HEK293 (cell line): Measurements from ENCODE around the gene SMAD2.

ENCODE experiments used
- CTCF ChIA-PET: fragments of 350-600 bp; formaldehyde crosslinking; extraction: SDS; loops from one replicate; lab custom pipeline; 2021; ENCODE audit warnings: antibody characterized with exemption; lab: Yijun Ruan, JAX
- POLR2A ChIA-PET: fragments of 300-600 bp; formaldehyde crosslinking; extraction: SDS; loops from one replicate; lab custom pipeline; 2020; ENCODE audit warnings: antibody characterized with exemption, inconsistent platforms; lab: Yijun Ruan, JAX
- H3K27ac ChIP-seq: fragments of 200-500 bp; sonication (Bioruptor generic); 2 replicates; pipeline ENCODE4 v1.5.1; 2014; ENCODE audit warnings: low read depth, low read length, control low read depth, inconsistent platforms; ENCODE audit errors: extremely low read depth
- H3K36me3 ChIP-seq, 2 experiments: fragments of 200-500 bp in 1 of 2; sonication (Bioruptor generic) in 1 of 2; 1 replicate in 1 of 2; 2 replicates in 1 of 2; pipeline ENCODE4 v1.5.1; 2014 to 2017; ENCODE audit warnings: inconsistent platforms in 2 of 2, low read length in 2 of 2; ENCODE audit not compliant: control insufficient read depth in 2 of 2, insufficient read depth in 1 of 2
- H3K4me1 ChIP-seq: fragments of 200-500 bp; sonication (Bioruptor generic); 2 replicates; pipeline ENCODE4 v1.5.1; 2014; ENCODE audit warnings: mild to moderate bottlenecking, low read length, inconsistent platforms; ENCODE audit not compliant: control insufficient read depth, insufficient read depth
- H3K4me3 ChIP-seq: 2 replicates; pipeline ENCODE4 v1.5.1; 2011; ENCODE audit warnings: low read depth, mild to moderate bottlenecking, control low read depth, low read length, moderate library complexity
- H3K9me3 ChIP-seq: fragments of 200-500 bp; sonication (Bioruptor generic); 2 replicates; pipeline ENCODE4 v1.5.1; 2014; ENCODE audit warnings: low read depth, low read length, inconsistent platforms; ENCODE audit not compliant: control insufficient read depth, insufficient read depth
- FEZF1 ChIP-seq: fragments of 450-650 bp; formaldehyde crosslinking; IDR thresholded peaks from 2 replicates; pipeline ENCODE4 v1.5.1; 2016; ENCODE audit warnings: missing biosample characterization, missing genetic modification characterization
- MYNN ChIP-seq: fragments of 450-650 bp; formaldehyde crosslinking; IDR thresholded peaks from 2 replicates; pipeline ENCODE4 v1.5.1; 2016; ENCODE audit warnings: missing biosample characterization, missing genetic modification characterization, borderline replicate concordance
- MZF1 ChIP-seq: fragments of 450-650 bp; formaldehyde crosslinking; IDR thresholded peaks from 2 replicates; pipeline ENCODE4 v1.5.1; 2017; ENCODE audit warnings: missing biosample characterization, missing genetic modification characterization, borderline replicate concordance
- OVOL3 ChIP-seq: fragments of 450-650 bp; formaldehyde crosslinking; IDR thresholded peaks from 2 replicates; pipeline ENCODE4 v1.5.1; 2016; ENCODE audit warnings: missing biosample characterization, missing genetic modification characterization
- SETDB1 ChIP-seq: IDR thresholded peaks from one replicate; pipeline ENCODE4 v1.6.1; 2017; ENCODE audit warnings: mild to moderate bottlenecking, low read length, moderate library complexity, mixed read lengths; ENCODE audit not compliant: insufficient read length
- ZBTB1 ChIP-seq: fragments of 450-650 bp; formaldehyde crosslinking; IDR thresholded peaks from 2 replicates; pipeline ENCODE4 v1.5.1; 2016; ENCODE audit warnings: missing biosample characterization, missing genetic modification characterization
- ZIC2 ChIP-seq: fragments of 450-650 bp; formaldehyde crosslinking; IDR thresholded peaks from 2 replicates; pipeline ENCODE4 v1.5.1; 2016; ENCODE audit warnings: missing biosample characterization, missing genetic modification characterization
- ZNF292 ChIP-seq: fragments of 450-650 bp; formaldehyde crosslinking; IDR thresholded peaks from 2 replicates; pipeline ENCODE4 v1.5.1; 2016; ENCODE audit warnings: low read depth, missing biosample characterization, missing genetic modification characterization, borderline replicate concordance
- ZNF426 ChIP-seq: fragments of 450-650 bp; formaldehyde crosslinking; IDR thresholded peaks from 2 replicates; pipeline ENCODE4 v1.5.1; 2017; ENCODE audit warnings: missing biosample characterization, missing genetic modification characterization, mild to moderate bottlenecking, inconsistent platforms, moderate library complexity
- ZNF558 ChIP-seq: fragments of 450-650 bp; formaldehyde crosslinking; IDR thresholded peaks from 2 replicates; pipeline ENCODE4 v1.5.1; 2016; ENCODE audit warnings: missing biosample characterization, missing genetic modification characterization
- ZNF561 ChIP-seq: fragments of 450-650 bp; IDR thresholded peaks from 2 replicates; pipeline ENCODE4 v1.5.1; 2018; ENCODE audit warnings: missing biosample characterization, missing genetic modification characterization, borderline replicate concordance
- ZNF654 ChIP-seq: fragments of 450-650 bp; formaldehyde crosslinking; IDR thresholded peaks from 2 replicates; pipeline ENCODE4 v1.5.1; 2016; ENCODE audit warnings: low read depth, missing biosample characterization, missing genetic modification characterization
- ZNF785 ChIP-seq: fragments of 450-650 bp; formaldehyde crosslinking; IDR thresholded peaks from 2 replicates; pipeline ENCODE4 v1.5.1; 2016; ENCODE audit warnings: missing biosample characterization, missing genetic modification characterization
- TF ChIP-seq, protein P1 (sequence below): fragments of 450-650 bp; formaldehyde crosslinking; IDR thresholded peaks from 2 replicates; pipeline ENCODE4 v1.5.1; 2016; ENCODE audit warnings: missing biosample characterization, missing genetic modification characterization
- TF ChIP-seq, protein P2 (sequence below): fragments of 450-650 bp; formaldehyde crosslinking; IDR thresholded peaks from 2 replicates; pipeline ENCODE4 v1.5.1; 2016; ENCODE audit warnings: missing biosample characterization, missing genetic modification characterization
- TF ChIP-seq, protein P3 (sequence below): fragments of 450-650 bp; formaldehyde crosslinking; IDR thresholded peaks from 2 replicates; pipeline ENCODE4 v1.5.1; 2016; ENCODE audit warnings: missing biosample characterization, missing genetic modification characterization, borderline replicate concordance

SMAD2 gene

DNA sequence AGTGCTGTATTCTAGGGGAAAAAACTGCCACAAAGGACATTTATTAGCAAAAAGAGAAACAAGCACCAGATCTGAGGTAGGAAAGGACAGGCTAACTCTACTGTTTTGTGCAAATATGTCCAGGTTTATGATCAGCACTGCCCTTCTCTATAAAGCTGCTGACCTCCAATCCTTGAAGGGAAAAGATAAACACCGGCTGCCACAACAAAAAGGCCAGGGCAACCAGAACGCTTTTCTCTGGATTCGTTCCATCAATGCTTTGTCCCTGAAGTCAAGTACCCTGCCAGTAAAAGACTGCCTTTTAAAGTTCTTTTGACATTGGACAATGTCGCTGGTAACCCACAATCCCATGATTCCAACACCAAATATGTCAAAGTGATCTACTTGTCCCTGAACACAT lies 21.0 kb downstream of the SMAD2 start:
- CTCF ChIA-PET: no interaction called here
- H3K36me3 ChIP-seq: peaks cover 0 to 4% of the 10 kb centered on the region in 2 experiments; a peak in 2 of 3 replicates
- TF ChIP-seq MZF1 (tag by site-specific recombination) (no peak), FEZF1 (tag by site-specific recombination) (peak; percentile 27; the same call in 1 of the 2 replicates)
- H3K4me1 ChIP-seq: peaks cover 11% of the 10 kb centered on the region; the same call in 1 of the 2 replicates
- no peak overlapping the region for H3K27ac ChIP-seq
- POLR2A ChIA-PET: no interaction called here
- H3K9me3 ChIP-seq: peaks cover 7% of the 10 kb centered on the region
- H3K4me3 ChIP-seq: no peak overlapping the region

DNA sequence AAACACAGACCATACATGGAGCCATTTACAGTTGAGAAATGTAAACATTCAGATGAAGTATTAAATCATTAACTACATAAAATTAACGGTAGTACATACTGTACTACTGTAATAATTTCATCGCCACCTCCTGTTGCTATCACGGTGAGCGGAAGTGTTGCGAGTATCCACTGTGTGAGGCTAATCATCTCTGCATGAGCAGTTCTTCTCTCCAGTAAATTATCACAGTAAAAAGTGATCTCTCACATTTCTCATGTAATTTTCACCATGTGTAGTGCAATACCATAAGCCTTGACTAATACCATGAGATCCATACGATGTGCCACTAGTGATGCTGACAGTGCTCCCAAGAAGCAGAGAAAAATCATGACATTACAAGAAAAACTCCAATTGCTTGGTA lies 21.9 kb downstream of the SMAD2 start:
- CTCF ChIA-PET: no interaction called here
- Histone ChIP-seq H3K27ac (no peak overlapping the region), H3K4me1 (peaks cover 11% of the 10 kb centered on the region; the same call in 1 of the 2 replicates), H3K4me3 (no peak overlapping the region), H3K36me3 (peaks cover 0 to 4% of the 10 kb centered on the region in 2 experiments; a peak in 2 of 3 replicates), H3K9me3 (peaks cover 7% of the 10 kb centered on the region)
- TF ChIP-seq ZNF558 (tag by site-specific recombination) (peak; percentile 53; the same call in 1 of the 2 replicates), ZNF426 (tag by site-specific recombination) (no peak)
- POLR2A ChIA-PET: interaction anchor here (0.6 kb wide), 1 partner anchor 905 kb away, joined by 3 read pairs; no protein-coding TSS in a partner anchor

DNA sequence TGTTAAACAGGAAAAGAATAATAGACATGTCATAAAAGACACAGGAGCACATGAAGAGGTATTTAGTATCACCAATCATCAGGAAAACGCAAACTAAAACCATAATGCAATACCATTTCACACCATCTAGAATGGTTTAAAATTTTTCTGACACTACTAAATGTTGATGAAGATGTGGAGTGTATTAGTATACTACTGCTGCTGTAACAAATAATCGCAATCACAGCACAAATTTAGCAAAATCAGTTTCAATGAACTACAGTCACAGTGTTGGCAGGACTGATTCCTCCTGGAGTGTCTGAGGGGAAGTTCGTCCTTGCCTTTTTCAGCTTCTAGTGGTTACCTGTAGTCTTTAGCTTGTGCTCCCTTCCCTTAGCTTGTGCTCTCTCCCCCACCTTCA lies 24.1 kb downstream of the SMAD2 start:
- CTCF ChIA-PET: interaction anchor here (0.6 to 0.8 kb wide), 2 partner anchors 19 to 28 kb away, joined by 3 to 6 read pairs; no protein-coding TSS in a partner anchor

DNA sequence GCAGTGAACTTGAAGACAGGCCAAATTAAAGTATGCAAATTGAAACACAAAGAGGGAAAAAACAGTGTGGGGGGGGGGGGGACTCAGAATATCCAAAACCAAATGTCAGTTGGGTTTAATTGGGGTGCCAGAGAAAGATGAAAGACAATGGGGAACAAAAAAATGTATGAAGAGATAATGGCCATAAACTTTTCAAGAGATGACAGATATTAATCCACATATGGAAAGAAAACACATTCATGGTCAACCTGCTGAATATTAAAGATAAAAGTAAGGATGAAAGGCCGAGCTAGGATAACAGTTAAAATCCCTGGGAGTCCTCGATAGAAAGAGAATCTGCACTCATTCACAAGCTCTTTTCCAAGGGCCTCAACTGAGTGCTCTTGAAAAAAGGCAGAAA lies 26.6 kb downstream of the SMAD2 start:
- Histone ChIP-seq H3K4me3 (no peak overlapping the region), H3K9me3 (peaks cover 7% of the 10 kb centered on the region), H3K4me1 (peaks cover 10% of the 10 kb centered on the region), H3K27ac (no peak overlapping the region), H3K36me3 (peaks cover 0 to 4% of the 10 kb centered on the region in 2 experiments; a peak in 1 of 3 replicates)
- ChIA-PET POLR2A (no interaction called here), CTCF (interaction anchor here (0.5 kb wide), 1 partner anchor 33 kb away, joined by 3 read pairs; no protein-coding TSS in a partner anchor)
- no peak for TF ChIP-seq ZNF292 (tag by site-specific recombination)
- no peak for TF ChIP-seq ZIC2 (tag by site-specific recombination)
- TF ChIP-seq ZNF558 (tag by site-specific recombination): peak; percentile 96
- no peak for TF ChIP-seq ZNF561
- TF ChIP-seq, protein P1, sequence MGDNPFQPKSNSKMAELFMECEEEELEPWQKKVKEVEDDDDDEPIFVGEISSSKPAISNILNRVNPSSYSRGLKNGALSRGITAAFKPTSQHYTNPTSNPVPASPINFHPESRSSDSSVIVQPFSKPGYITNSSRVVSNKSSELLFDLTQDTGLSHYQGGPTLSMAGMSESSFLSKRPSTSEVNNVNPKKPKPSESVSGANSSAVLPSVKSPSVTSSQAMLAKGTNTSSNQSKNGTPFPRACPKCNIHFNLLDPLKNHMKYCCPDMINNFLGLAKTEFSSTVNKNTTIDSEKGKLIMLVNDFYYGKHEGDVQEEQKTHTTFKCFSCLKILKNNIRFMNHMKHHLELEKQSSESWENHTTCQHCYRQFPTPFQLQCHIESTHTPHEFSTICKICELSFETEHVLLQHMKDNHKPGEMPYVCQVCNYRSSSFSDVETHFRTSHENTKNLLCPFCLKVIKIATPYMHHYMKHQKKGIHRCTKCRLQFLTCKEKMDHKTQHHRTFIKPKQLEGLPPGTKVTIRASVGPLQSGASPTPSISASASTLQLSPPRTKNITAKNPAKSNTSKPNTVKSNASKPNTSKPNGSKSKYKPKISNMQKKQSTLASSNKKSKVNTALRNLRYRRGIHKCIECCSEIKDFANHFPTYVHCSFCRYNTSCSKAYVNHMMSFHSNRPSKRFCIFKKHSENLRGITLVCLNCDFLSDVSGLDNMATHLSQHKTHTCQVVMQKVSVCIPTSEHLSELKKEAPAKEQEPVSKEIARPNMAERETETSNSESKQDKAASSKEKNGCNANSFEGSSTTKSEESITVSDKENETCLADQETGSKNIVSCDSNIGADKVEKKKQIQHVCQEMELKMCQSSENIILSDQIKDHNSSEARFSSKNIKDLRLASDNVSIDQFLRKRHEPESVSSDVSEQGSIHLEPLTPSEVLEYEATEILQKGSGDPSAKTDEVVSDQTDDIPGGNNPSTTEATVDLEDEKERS: no peak
- no peak for TF ChIP-seq MYNN (tag by site-specific recombination)
- TF ChIP-seq, protein P2, sequence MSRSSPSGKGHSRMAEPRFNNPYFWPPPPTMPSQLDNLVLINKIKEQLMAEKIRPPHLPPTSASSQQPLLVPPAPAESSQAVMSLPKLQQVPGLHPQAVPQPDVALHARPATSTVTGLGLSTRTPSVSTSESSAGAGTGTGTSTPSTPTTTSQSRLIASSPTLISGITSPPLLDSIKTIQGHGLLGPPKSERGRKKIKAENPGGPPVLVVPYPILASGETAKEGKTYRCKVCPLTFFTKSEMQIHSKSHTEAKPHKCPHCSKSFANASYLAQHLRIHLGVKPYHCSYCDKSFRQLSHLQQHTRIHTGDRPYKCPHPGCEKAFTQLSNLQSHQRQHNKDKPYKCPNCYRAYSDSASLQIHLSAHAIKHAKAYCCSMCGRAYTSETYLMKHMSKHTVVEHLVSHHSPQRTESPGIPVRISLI (tag by site-specific recombination): no peak

More for the DNA sequence above, 24.1 kb downstream of the SMAD2 start:
- POLR2A ChIA-PET: no interaction called here
- H3K4me3 ChIP-seq: no peak overlapping the region
- TF ChIP-seq ZNF654 (tag by site-specific recombination): no peak
- TF ChIP-seq ZNF785: no peak
- no peak for TF ChIP-seq OVOL3 (tag by site-specific recombination)
- TF ChIP-seq SETDB1: peak; percentile 33
- TF ChIP-seq, protein P3, sequence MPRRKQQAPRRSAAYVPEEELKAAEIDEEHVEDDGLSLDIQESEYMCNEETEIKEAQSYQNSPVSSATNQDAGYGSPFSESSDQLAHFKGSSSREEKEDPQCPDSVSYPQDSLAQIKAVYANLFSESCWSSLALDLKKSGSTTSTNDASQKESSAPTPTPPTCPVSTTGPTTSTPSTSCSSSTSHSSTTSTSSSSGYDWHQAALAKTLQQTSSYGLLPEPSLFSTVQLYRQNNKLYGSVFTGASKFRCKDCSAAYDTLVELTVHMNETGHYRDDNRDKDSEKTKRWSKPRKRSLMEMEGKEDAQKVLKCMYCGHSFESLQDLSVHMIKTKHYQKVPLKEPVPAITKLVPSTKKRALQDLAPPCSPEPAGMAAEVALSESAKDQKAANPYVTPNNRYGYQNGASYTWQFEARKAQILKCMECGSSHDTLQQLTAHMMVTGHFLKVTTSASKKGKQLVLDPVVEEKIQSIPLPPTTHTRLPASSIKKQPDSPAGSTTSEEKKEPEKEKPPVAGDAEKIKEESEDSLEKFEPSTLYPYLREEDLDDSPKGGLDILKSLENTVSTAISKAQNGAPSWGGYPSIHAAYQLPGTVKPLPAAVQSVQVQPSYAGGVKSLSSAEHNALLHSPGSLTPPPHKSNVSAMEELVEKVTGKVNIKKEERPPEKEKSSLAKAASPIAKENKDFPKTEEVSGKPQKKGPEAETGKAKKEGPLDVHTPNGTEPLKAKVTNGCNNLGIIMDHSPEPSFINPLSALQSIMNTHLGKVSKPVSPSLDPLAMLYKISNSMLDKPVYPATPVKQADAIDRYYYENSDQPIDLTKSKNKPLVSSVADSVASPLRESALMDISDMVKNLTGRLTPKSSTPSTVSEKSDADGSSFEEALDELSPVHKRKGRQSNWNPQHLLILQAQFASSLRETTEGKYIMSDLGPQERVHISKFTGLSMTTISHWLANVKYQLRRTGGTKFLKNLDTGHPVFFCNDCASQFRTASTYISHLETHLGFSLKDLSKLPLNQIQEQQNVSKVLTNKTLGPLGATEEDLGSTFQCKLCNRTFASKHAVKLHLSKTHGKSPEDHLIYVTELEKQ: no peak
- TF ChIP-seq ZBTB1 (tag by site-specific recombination): no peak
- peaks cover 0 to 4% of the 10 kb centered on the region in 2 experiments; a peak in 2 of 3 replicates for H3K36me3 ChIP-seq
- peaks cover 7% of the 10 kb centered on the region for H3K9me3 ChIP-seq
- H3K27ac ChIP-seq: no peak overlapping the region
- peaks cover 3% of the 10 kb centered on the region; the same call in 1 of the 2 replicates for H3K4me1 ChIP-seq
